ENCODE measurements around the gene SCYGR7. TPM values are rescaled to one million over a fixed set of nuclear protein-coding genes. Genes with fewer than 3 reads are reported as not detected.
A peak's percentile ranks its signal among the peaks of the same experiment; 100 is the strongest.

SCYGR7 gene
- total RNA-seq, 4 donors from 2014 or later = not detected

DNA sequence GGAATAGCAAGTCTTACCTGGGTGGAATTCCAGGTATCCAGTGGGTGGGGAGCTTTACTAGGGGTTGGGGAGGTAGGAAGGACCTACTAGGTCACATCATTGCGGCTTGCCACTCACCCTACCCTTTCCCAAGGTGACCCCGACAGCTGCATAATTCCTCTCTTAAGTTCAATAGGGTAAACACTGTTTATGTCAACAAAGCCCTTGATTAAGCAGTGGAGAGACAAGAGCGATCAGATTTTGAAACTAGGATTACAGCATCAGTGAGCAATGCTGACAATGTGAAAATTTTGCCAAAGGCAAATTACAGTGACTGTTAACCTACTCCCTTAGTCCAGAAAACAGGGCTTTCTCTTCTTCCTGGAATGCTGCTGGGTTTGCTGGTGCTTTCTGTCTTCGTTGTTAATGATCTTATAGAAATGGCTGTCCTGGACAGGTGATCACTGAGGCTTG is 24.8 kb upstream of the SCYGR7 start:
- H3K36me3 ChIP-seq = no peaks in the 10 kb centered on the region
- H3K27me3 ChIP-seq = no peaks in the 10 kb centered on the region
- WGBS = 58% methylated on average over 4 of the region's 4 CpGs
- no peaks in the 10 kb centered on the region for H3K4me1 ChIP-seq
- no peak overlapping the region for H3K4me3 ChIP-seq
- TF ChIP-seq POLR2A (IDR thresholded peaks at IDR 0.05; ENCODE audit: low read depth) (no peak), POLR2AphosphoS5 (IDR thresholded peaks at IDR 0.05) (no peak), EP300 (IDR thresholded peaks at IDR 0.05) (no peak)
- TF ChIP-seq, protein P1, sequence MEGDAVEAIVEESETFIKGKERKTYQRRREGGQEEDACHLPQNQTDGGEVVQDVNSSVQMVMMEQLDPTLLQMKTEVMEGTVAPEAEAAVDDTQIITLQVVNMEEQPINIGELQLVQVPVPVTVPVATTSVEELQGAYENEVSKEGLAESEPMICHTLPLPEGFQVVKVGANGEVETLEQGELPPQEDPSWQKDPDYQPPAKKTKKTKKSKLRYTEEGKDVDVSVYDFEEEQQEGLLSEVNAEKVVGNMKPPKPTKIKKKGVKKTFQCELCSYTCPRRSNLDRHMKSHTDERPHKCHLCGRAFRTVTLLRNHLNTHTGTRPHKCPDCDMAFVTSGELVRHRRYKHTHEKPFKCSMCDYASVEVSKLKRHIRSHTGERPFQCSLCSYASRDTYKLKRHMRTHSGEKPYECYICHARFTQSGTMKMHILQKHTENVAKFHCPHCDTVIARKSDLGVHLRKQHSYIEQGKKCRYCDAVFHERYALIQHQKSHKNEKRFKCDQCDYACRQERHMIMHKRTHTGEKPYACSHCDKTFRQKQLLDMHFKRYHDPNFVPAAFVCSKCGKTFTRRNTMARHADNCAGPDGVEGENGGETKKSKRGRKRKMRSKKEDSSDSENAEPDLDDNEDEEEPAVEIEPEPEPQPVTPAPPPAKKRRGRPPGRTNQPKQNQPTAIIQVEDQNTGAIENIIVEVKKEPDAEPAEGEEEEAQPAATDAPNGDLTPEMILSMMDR (IDR thresholded peaks at IDR 0.05) = no peak
- DNase-seq (ENCODE audit: extremely low spot score) = no peak
- intact Hi-C loops (cut with DNase I) = no loop called here
- no peaks in the 10 kb centered on the region for H3K9me3 ChIP-seq
- no peak overlapping the region for H3K27ac ChIP-seq (replicated peaks in 1 of 4)

DNA sequence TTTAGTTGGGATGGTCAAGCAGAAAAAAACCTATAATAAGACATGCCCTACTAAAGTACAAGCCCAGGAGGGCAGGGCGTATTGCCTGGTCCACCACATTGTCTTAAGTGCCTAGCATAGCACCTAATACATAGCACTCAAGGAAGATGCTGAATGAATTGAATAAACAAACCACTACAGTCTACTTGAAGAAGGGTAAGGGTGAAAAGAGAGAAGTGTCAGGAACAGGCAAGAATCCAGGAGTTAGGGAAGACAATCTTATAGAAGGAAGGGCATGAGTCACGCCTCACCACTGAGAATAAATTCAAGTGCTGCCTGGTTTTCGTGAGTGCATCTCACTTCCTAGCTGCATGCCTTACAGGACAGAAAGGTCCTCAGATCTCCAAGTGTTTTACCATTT is 24.2 kb upstream of the SCYGR7 start:
- no peak overlapping the region for H3K27ac ChIP-seq (replicated peaks in 1 of 4)
- no peaks in the 10 kb centered on the region for H3K9me3 ChIP-seq
- 73% methylated on average over 3 of the region's 3 CpGs for WGBS
- TF ChIP-seq POLR2A (IDR thresholded peaks at IDR 0.05; ENCODE audit: low read depth) = no peak
- TF ChIP-seq, protein P1 (IDR thresholded peaks at IDR 0.05) = no peak
- no peak for TF ChIP-seq POLR2AphosphoS5 (IDR thresholded peaks at IDR 0.05)
- no peak for TF ChIP-seq EP300 (IDR thresholded peaks at IDR 0.05)
- no peak overlapping the region for H3K4me3 ChIP-seq
- no peaks in the 10 kb centered on the region for H3K36me3 ChIP-seq
- no peaks in the 10 kb centered on the region for H3K27me3 ChIP-seq
- intact Hi-C loops (cut with DNase I) = no loop called here
- H3K4me1 ChIP-seq = no peaks in the 10 kb centered on the region
- DNase-seq (ENCODE audit: extremely low spot score) = no peak

- H3K27ac ChIP-seq (replicated peaks in 1 of 4) = no peak overlapping the region
- TF ChIP-seq POLR2AphosphoS5 (IDR thresholded peaks at IDR 0.05) (no peak), EP300 (IDR thresholded peaks at IDR 0.05) (no peak)
- H3K36me3 ChIP-seq = no peaks in the 10 kb centered on the region
- intact Hi-C loops (cut with DNase I) = no loop called here
- no peak overlapping the region for H3K4me3 ChIP-seq
- no peaks in the 10 kb centered on the region for H3K27me3 ChIP-seq
- peak; percentile 55 for DNase-seq (ENCODE audit: extremely low spot score)
- H3K4me1 ChIP-seq = no peaks in the 10 kb centered on the region
- 82% methylated on average over 4 of the region's 4 CpGs for WGBS
- no peaks in the 10 kb centered on the region for H3K9me3 ChIP-seq
These were observed 21.3 kb upstream of the SCYGR7 start for GRCh38 chr2:227706859-227707258.

DNA sequence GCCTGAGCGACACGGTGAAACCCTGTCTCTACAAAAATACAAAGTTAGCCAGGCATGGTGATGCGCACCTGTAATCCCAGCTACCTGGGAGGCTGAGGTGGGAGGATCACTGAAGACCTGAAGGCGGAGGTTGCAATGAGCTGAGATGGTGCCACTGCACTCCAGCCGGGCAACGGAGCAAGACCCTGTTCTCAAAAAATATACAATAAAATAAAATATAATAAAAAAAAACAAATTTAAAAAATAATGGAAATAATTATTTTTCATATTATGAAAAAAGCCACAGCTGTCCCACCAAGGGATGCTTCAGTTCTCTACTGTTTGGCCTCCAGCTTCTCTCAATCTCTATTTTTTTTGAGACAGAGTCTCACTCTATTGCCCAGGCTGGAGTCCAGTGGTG is 20.7 kb upstream of the SCYGR7 start:
- DNase-seq (ENCODE audit: extremely low spot score) = peak; percentile 62
- TF ChIP-seq POLR2AphosphoS5 (IDR thresholded peaks at IDR 0.05) (no peak), POLR2A (IDR thresholded peaks at IDR 0.05; ENCODE audit: low read depth) (no peak), EP300 (IDR thresholded peaks at IDR 0.05) (no peak)
- TF ChIP-seq, protein P1 (IDR thresholded peaks at IDR 0.05) = no peak
- H3K27ac ChIP-seq (replicated peaks in 1 of 4) = no peak overlapping the region
- no peaks in the 10 kb centered on the region for H3K4me1 ChIP-seq
- H3K27me3 ChIP-seq = no peaks in the 10 kb centered on the region
- 89% methylated on average over 6 of the region's 6 CpGs for WGBS
- H3K36me3 ChIP-seq = no peaks in the 10 kb centered on the region
- H3K4me3 ChIP-seq = no peak overlapping the region
- no peaks in the 10 kb centered on the region for H3K9me3 ChIP-seq
- intact Hi-C loops (cut with DNase I) = no loop called here

- no peaks in the 10 kb centered on the region for H3K36me3 ChIP-seq
- DNase-seq (ENCODE audit: extremely low spot score) = peak; percentile 72
- 91% methylated on average over 7 of the region's 7 CpGs for WGBS
These were observed 17.1 kb upstream of the SCYGR7 start for GRCh38 chr2:227710986-227711385.

More at GRCh38 chr2:227710986-227711385, 17.1 kb upstream of the SCYGR7 start:
- TF ChIP-seq EP300 (IDR thresholded peaks at IDR 0.05) (no peak), POLR2AphosphoS5 (IDR thresholded peaks at IDR 0.05) (no peak), POLR2A (IDR thresholded peaks at IDR 0.05; ENCODE audit: low read depth) (no peak)
- TF ChIP-seq, protein P1 (IDR thresholded peaks at IDR 0.05) = no peak
- Histone ChIP-seq H3K4me3 (no peak overlapping the region), H3K27ac (replicated peaks in 1 of 4) (no peak overlapping the region), H3K9me3 (no peaks in the 10 kb centered on the region), H3K4me1 (no peaks in the 10 kb centered on the region), H3K27me3 (no peaks in the 10 kb centered on the region)
- intact Hi-C loops (cut with DNase I) = no loop called here

All from esophagus muscularis mucosa (tissue), 4 donors.